HT1080 (cell line): ENCODE measurements around the gene RAD1. TPM values are rescaled to one million over a fixed set of nuclear protein-coding genes. Genes with fewer than 3 reads are reported as not detected.
A peak's percentile ranks its signal among the peaks of the same experiment; 100 is the strongest.

Source experiments
- DNase-seq: peaks from one replicate; pipeline ENCODE4 v3.0.0-alpha.2; 2015; ENCODE audit warnings: low read depth
- total RNA-seq: library from RNA; depleted of rRNA; stranded (reverse); fragments of >200 nt; shearing (Covaris generic); gene quantifications from 2 replicates; pipeline ENCODE4 v1.2.3, GENCODE V29; 2014

The RAD1 gene
- total RNA-seq, 1 experiment from 2014 or later: 113 TPM

GRCh38 chr5:34916518-34916917 lies 1.2 kb upstream of the RAD1 start:
- no peak for DNase-seq

DNA sequence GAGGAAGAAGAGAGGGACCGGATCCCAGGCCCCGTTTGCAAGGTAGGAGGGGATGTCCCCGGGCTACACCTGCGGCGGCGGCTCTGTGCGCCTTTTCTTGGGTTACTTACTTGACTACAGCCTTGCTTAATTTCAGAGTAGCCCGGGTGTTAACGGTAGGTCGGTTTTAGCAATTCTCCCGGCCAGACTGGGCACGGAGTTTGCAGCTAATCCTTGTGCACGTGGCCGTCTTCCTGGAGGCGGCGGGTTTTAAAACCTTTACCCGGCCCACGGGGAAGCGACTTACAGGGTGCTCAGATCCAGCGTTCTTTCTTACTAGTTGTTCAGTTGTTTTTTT lies 520 bp upstream of the RAD1 start:
- DNase-seq: no peak

GRCh38 chr5:34914671-34915138 lies 599 bp downstream of the RAD1 start:
- DNase-seq: no peak

GRCh38 chr5:34913072-34913471 lies 2.2 kb downstream of the RAD1 start:
- no peak for DNase-seq

- no peak for DNase-seq
Observed at GRCh38 chr5:34905564-34905963, 9.7 kb downstream of the RAD1 start.

DNA sequence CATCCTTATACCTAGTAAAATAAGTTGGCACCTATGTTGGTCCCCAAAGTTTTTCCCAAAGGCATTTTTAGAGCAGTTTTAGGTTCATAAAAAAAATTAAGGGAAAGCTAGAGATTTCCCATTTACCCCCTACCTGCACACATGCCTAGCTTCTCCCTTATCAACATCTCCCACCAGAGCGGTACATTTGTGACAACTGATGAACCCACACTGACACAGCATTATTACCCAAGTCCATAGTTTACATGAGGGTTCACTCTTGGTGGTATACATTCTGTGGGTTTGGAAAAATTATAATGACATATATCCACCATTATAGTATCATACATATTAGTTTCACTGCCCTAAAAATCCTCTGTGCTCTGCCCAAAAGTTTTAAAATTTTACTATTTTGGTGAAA lies 12.0 kb downstream of the RAD1 start:
- DNase-seq: no peak

DNA sequence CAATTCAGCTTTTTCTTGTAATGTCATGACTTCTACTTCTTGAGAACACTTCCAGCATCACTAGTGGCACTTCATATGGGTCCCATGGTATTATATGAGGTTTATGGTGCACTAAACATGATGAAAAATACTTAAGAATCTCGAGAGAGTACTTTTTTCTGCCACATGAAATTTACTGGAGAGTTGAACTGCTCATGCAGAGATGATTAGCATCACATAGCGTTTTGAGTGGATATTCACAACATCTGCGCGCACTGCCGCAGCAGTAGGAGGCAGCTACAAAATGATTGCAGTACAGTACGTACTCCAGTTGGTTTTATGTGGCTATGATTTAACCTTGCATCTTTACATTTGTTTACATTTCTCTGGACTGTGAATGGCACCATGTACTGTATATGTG lies 14.7 kb downstream of the RAD1 start:
- no peak for DNase-seq

- DNase-seq: no peak
Observed at GRCh38 chr5:34899066-34899465, 16.2 kb downstream of the RAD1 start.

GRCh38 chr5:34898258-34898895 lies 16.9 kb downstream of the RAD1 start:
- peak; percentile 50 for DNase-seq

GRCh38 chr5:34897646-34898045 lies 17.7 kb downstream of the RAD1 start:
- DNase-seq: no peak

GRCh38 chr5:34895641-34896419 lies 19.5 kb downstream of the RAD1 start:
- DNase-seq: no peak

- no peak for DNase-seq
Observed at GRCh38 chr5:34894716-34895115, 20.6 kb downstream of the RAD1 start.

DNA sequence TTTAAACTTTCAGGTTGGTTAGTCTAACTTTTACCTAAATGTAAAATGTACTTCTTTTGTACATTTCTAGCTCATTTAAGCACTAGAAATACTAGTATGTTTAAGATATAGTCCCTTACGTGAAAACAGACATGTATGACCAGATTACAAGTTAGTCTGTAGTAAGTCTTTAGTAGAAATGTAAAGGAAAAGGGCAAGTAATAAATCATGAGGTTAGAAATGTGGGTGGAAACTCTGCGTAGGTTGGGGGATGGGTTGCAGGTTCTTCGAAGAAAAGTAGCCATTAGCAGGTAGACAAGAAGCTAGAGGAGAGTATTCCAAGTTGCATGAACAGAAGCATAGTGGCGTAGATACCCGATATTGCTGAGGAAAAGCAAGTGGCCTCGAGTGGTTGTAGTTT lies 22.9 kb downstream of the RAD1 start:
- DNase-seq: no peak

GRCh38 chr5:34891981-34892380 lies 23.3 kb downstream of the RAD1 start:
- DNase-seq: no peak

GRCh38 chr5:34889394-34889793 lies 25.9 kb downstream of the RAD1 start:
- DNase-seq: no peak

GRCh38 chr5:34886392-34887119 lies 28.7 kb downstream of the RAD1 start:
- no peak for DNase-seq

- no peak for DNase-seq
Observed at GRCh38 chr5:34881246-34881645, 34.1 kb downstream of the RAD1 start.

DNA sequence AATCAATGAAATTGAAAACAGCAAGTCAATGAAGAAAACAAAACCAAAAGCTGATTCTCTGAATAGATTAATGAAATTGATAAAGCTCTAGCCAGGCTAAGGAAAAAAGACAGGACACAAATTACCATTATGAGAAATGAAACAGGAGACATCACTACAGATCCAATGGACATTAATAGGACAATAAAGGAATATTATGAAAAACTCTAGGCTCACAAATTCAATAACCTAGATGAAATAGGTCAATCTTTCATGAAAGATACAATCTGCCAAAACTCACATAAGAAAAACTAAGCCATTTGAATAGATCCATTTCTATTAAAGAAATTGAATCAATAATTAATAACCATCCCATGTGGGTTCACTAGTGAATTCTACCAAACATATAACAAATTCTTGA lies 39.0 kb downstream of the RAD1 start:
- no peak for DNase-seq

GRCh38 chr5:34870382-34870781 lies 44.9 kb downstream of the RAD1 start:
- DNase-seq: no peak

DNA sequence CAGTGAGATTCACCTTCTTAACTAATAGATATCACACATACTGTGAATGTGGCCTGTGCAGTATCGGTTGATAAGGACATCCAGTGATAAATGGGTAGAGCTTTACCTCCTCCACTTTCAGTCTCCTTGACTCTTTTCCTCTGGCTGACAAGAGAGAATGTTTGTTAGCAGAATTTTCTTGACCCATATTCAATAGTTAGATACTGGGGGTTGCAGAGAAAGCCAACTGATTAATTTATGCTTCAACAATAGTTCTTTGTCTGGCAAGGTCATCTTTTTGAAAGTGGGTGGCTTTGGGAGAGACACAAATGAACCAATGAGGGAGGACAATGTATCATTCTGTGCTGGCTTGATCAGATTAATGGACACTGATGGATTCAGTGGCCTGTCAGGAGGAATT lies 46.0 kb downstream of the RAD1 start:
- DNase-seq: no peak

- no peak for DNase-seq
Observed at GRCh38 chr5:34868791-34869190, 46.5 kb downstream of the RAD1 start.

- DNase-seq: no peak
Observed at GRCh38 chr5:34867660-34868059, 47.6 kb downstream of the RAD1 start.
